Measurements from ENCODE around the gene ZDHHC18. TPM values are rescaled to one million over a fixed set of nuclear protein-coding genes. Genes with fewer than 3 reads are reported as not detected.

Gene ZDHHC18
- total and polyA plus RNA-seq, 2 donors: 9.0 to 9.1 TPM

GRCh38 chr1:26857473-26858060 is 31.1 kb downstream of the ZDHHC18 start:
- Histone ChIP-seq H3K4me3 (ENCODE audit: low read length in 2 of 2) (no peak overlapping the region), H3K27me3 (ENCODE audit: control insufficient read depth in 2 of 2, insufficient read depth in 1 of 2, low read length in 1 of 2) (no peaks in the 10 kb centered on the region), H3K4me1 (ENCODE audit: control insufficient read depth in 2 of 2, insufficient read depth in 2 of 2, low read length in 2 of 2) (no peaks in the 10 kb centered on the region), H3K36me3 (ENCODE audit: control insufficient read depth in 2 of 2, insufficient read depth in 2 of 2, low read length in 1 of 2) (peaks cover 19 to 27% of the 10 kb centered on the region in 2 donors), H3K9me3 (ENCODE audit: control insufficient read depth in 2 of 2, insufficient read depth in 1 of 2, low read length in 1 of 2) (no peaks in the 10 kb centered on the region), H3K27ac (ENCODE audit: low read depth in 1 of 2, low read length in 1 of 2) (no peak overlapping the region)
- DNase-seq (ENCODE audit: low read depth in 6 of 9, low spot score in 9 of 9): no peak
- 97% methylated on average over 8 of the region's 8 CpGs for WGBS

GRCh38 chr1:26858160-26858559 is 31.7 kb downstream of the ZDHHC18 start:
- Histone ChIP-seq H3K27ac (ENCODE audit: low read depth in 1 of 2, low read length in 1 of 2) (no peak overlapping the region), H3K36me3 (ENCODE audit: control insufficient read depth in 2 of 2, insufficient read depth in 2 of 2, low read length in 1 of 2) (peaks cover 18 to 22% of the 10 kb centered on the region in 2 donors), H3K4me3 (ENCODE audit: low read length in 2 of 2) (no peak overlapping the region), H3K4me1 (ENCODE audit: control insufficient read depth in 2 of 2, insufficient read depth in 2 of 2, low read length in 2 of 2) (peaks cover 0 to 2% of the 10 kb centered on the region in 2 donors), H3K27me3 (ENCODE audit: control insufficient read depth in 2 of 2, insufficient read depth in 1 of 2, low read length in 1 of 2) (peaks cover 0 to under 1% of the 10 kb centered on the region in 2 donors), H3K9me3 (ENCODE audit: control insufficient read depth in 2 of 2, insufficient read depth in 1 of 2, low read length in 1 of 2) (no peaks in the 10 kb centered on the region)
- DNase-seq (ENCODE audit: low read depth in 6 of 9, low spot score in 9 of 9): no peak
- 95% methylated on average over 4 of the region's 4 CpGs for WGBS

- H3K4me1 ChIP-seq (ENCODE audit: control insufficient read depth in 2 of 2, insufficient read depth in 2 of 2, low read length in 2 of 2): peaks cover 0 to 11% of the 10 kb centered on the region in 2 donors
- WGBS: 95% methylated on average over 7 of the region's 7 CpGs
- peaks cover 0 to 7% of the 10 kb centered on the region in 2 donors for H3K27me3 ChIP-seq (ENCODE audit: control insufficient read depth in 2 of 2, insufficient read depth in 1 of 2, low read length in 1 of 2)
- peaks cover 12 to 13% of the 10 kb centered on the region in 2 donors for H3K36me3 ChIP-seq (ENCODE audit: control insufficient read depth in 2 of 2, insufficient read depth in 2 of 2, low read length in 1 of 2)
- no peaks in the 10 kb centered on the region for H3K9me3 ChIP-seq (ENCODE audit: control insufficient read depth in 2 of 2, insufficient read depth in 1 of 2, low read length in 1 of 2)
- no peak overlapping the region for H3K4me3 ChIP-seq (ENCODE audit: low read length in 2 of 2)
- H3K27ac ChIP-seq (ENCODE audit: low read depth in 1 of 2, low read length in 1 of 2): peak overlapping the region in 1 of 2 donors; percentile 37
- DNase-seq (ENCODE audit: low read depth in 6 of 9, low spot score in 9 of 9): no peak
Measured at GRCh38 chr1:26858891-26859640, 32.6 kb downstream of the ZDHHC18 start.

- Histone ChIP-seq H3K27ac (ENCODE audit: low read depth in 1 of 2, low read length in 1 of 2) (no peak overlapping the region), H3K4me1 (ENCODE audit: control insufficient read depth in 2 of 2, insufficient read depth in 2 of 2, low read length in 2 of 2) (peaks cover 3 to 28% of the 10 kb centered on the region in 2 donors)
Measured at GRCh38 chr1:26861286-26861701, 34.8 kb downstream of the ZDHHC18 start.

GRCh38 chr1:26861889-26862378 is 35.4 kb downstream of the ZDHHC18 start:
- WGBS: 97% methylated on average over 7 of the region's 7 CpGs
- no peak for DNase-seq (ENCODE audit: low read depth in 6 of 9, low spot score in 9 of 9)
- Histone ChIP-seq H3K9me3 (ENCODE audit: control insufficient read depth in 2 of 2, insufficient read depth in 1 of 2, low read length in 1 of 2) (no peaks in the 10 kb centered on the region), H3K4me3 (ENCODE audit: low read length in 2 of 2) (no peak overlapping the region), H3K27ac (ENCODE audit: low read depth in 1 of 2, low read length in 1 of 2) (no peak overlapping the region), H3K36me3 (ENCODE audit: control insufficient read depth in 2 of 2, insufficient read depth in 2 of 2, low read length in 1 of 2) (no peaks in the 10 kb centered on the region), H3K27me3 (ENCODE audit: control insufficient read depth in 2 of 2, insufficient read depth in 1 of 2, low read length in 1 of 2) (peaks cover 0 to 9% of the 10 kb centered on the region in 2 donors), H3K4me1 (ENCODE audit: control insufficient read depth in 2 of 2, insufficient read depth in 2 of 2, low read length in 2 of 2) (peaks cover 3 to 28% of the 10 kb centered on the region in 2 donors)

More at GRCh38 chr1:26861286-26861701, 34.8 kb downstream of the ZDHHC18 start:
- Histone ChIP-seq H3K9me3 (ENCODE audit: control insufficient read depth in 2 of 2, insufficient read depth in 1 of 2, low read length in 1 of 2) (no peaks in the 10 kb centered on the region), H3K4me3 (ENCODE audit: low read length in 2 of 2) (no peak overlapping the region), H3K36me3 (ENCODE audit: control insufficient read depth in 2 of 2, insufficient read depth in 2 of 2, low read length in 1 of 2) (peaks cover 1 to 2% of the 10 kb centered on the region in 2 donors), H3K27me3 (ENCODE audit: control insufficient read depth in 2 of 2, insufficient read depth in 1 of 2, low read length in 1 of 2) (peaks cover 0 to 9% of the 10 kb centered on the region in 2 donors)
- 91% methylated on average over 5 of the region's 5 CpGs for WGBS
- DNase-seq (ENCODE audit: low read depth in 6 of 9, low spot score in 9 of 9): no peak

GRCh38 chr1:26862781-26863684 is 36.5 kb downstream of the ZDHHC18 start, which contains the start of gene SFN:
TSS of gene SFN (plus strand) at chr1:26863149. CDS start at chr1:26863213, 64 bp downstream.
- Histone ChIP-seq H3K4me1 (ENCODE audit: control insufficient read depth in 2 of 2, insufficient read depth in 2 of 2, low read length in 2 of 2) (peaks cover 3 to 28% of the 10 kb centered on the region in 2 donors), H3K27ac (ENCODE audit: low read depth in 1 of 2, low read length in 1 of 2) (peak within 1 kb of the TSS in 1 of 2 donors; percentile 88), H3K36me3 (ENCODE audit: control insufficient read depth in 2 of 2, insufficient read depth in 2 of 2, low read length in 1 of 2) (no peaks in the 10 kb centered on the region), H3K9me3 (ENCODE audit: control insufficient read depth in 2 of 2, insufficient read depth in 1 of 2, low read length in 1 of 2) (no peaks in the 10 kb centered on the region), H3K4me3 (ENCODE audit: low read length in 2 of 2) (peak within 1 kb of the TSS; percentile 74 to 75), H3K27me3 (ENCODE audit: control insufficient read depth in 2 of 2, insufficient read depth in 1 of 2, low read length in 1 of 2) (peaks cover 0 to 9% of the 10 kb centered on the region in 2 donors)
- WGBS: 91% methylated on average over 37 of the region's 37 CpGs
- DNase-seq (ENCODE audit: low read depth in 6 of 9, low spot score in 9 of 9): peak in 1 of 9 donors; percentile 37

GRCh38 chr1:26863685-26864077 is 37.2 kb downstream of the ZDHHC18 start:
- no peaks in the 10 kb centered on the region for H3K36me3 ChIP-seq (ENCODE audit: control insufficient read depth in 2 of 2, insufficient read depth in 2 of 2, low read length in 1 of 2)
- 64% methylated on average over 20 of the region's 20 CpGs for WGBS
- no peak for DNase-seq (ENCODE audit: low read depth in 6 of 9, low spot score in 9 of 9)
- peaks cover 3 to 28% of the 10 kb centered on the region in 2 donors for H3K4me1 ChIP-seq (ENCODE audit: control insufficient read depth in 2 of 2, insufficient read depth in 2 of 2, low read length in 2 of 2)
- peaks cover 0 to 9% of the 10 kb centered on the region in 2 donors for H3K27me3 ChIP-seq (ENCODE audit: control insufficient read depth in 2 of 2, insufficient read depth in 1 of 2, low read length in 1 of 2)
- H3K4me3 ChIP-seq (ENCODE audit: low read length in 2 of 2): peak overlapping the region; percentile 74 to 75
- no peaks in the 10 kb centered on the region for H3K9me3 ChIP-seq (ENCODE audit: control insufficient read depth in 2 of 2, insufficient read depth in 1 of 2, low read length in 1 of 2)
- H3K27ac ChIP-seq (ENCODE audit: low read depth in 1 of 2, low read length in 1 of 2): peak overlapping the region in 1 of 2 donors; percentile 88

- H3K36me3 ChIP-seq (ENCODE audit: control insufficient read depth in 2 of 2, insufficient read depth in 2 of 2, low read length in 1 of 2): no peaks in the 10 kb centered on the region
- DNase-seq (ENCODE audit: low read depth in 6 of 9, low spot score in 9 of 9): peak; percentile 76 to 96 (median 91)
- H3K4me3 ChIP-seq (ENCODE audit: low read length in 2 of 2): peak overlapping the region; percentile 74 to 75
- under 1% methylated on average over 75 of the region's 75 CpGs for WGBS
- H3K27me3 ChIP-seq (ENCODE audit: control insufficient read depth in 2 of 2, insufficient read depth in 1 of 2, low read length in 1 of 2): peaks cover 0 to 9% of the 10 kb centered on the region in 2 donors
- peaks cover 3 to 28% of the 10 kb centered on the region in 2 donors for H3K4me1 ChIP-seq (ENCODE audit: control insufficient read depth in 2 of 2, insufficient read depth in 2 of 2, low read length in 2 of 2)
- H3K27ac ChIP-seq (ENCODE audit: low read depth in 1 of 2, low read length in 1 of 2): peak overlapping the region; percentile 90 to 92
- H3K9me3 ChIP-seq (ENCODE audit: control insufficient read depth in 2 of 2, insufficient read depth in 1 of 2, low read length in 1 of 2): no peaks in the 10 kb centered on the region
Measured at GRCh38 chr1:26864610-26865480, 38.4 kb downstream of the ZDHHC18 start.

Data from thymus (tissue), 11 donors.